HepG2 (cell line): ENCODE results near the gene ZNF511. TPM values are rescaled to one million over a fixed set of nuclear protein-coding genes. Genes with fewer than 3 reads are reported as not detected.

Source experiments
- BRF2 ChIP-seq: sonication (generic); formaldehyde crosslinking; IDR thresholded peaks from 2 replicates; pipeline ENCODE4 v1.8.1; 2022; ENCODE audit warnings: mild to moderate bottlenecking, missing genetic modification reagents
- CBX2 ChIP-seq, 2 experiments: fragments of 200-600 bp in 1 of 2; sonication (generic); formaldehyde crosslinking in 1 of 2; IDR thresholded peaks; 2 replicates each; pipeline versions ENCODE4 v1.7.0 to v1.8.1; 2018 to 2022; ENCODE audit warnings: low read depth in 2 of 2, low read length in 1 of 2, mild to moderate bottlenecking in 1 of 2, missing genetic modification reagents in 1 of 2
- CENPT ChIP-seq: sonication (generic); formaldehyde crosslinking; IDR thresholded peaks from 2 replicates; pipeline ENCODE4 v1.8.0; 2022; ENCODE audit warnings: low read depth, mild to moderate bottlenecking, moderate library complexity, missing genetic modification reagents
- DZIP1 ChIP-seq: sonication (generic); formaldehyde crosslinking; IDR thresholded peaks from 2 replicates; pipeline ENCODE4 v1.5.0; 2020; ENCODE audit warnings: mild to moderate bottlenecking, missing genetic modification reagents
- FOXK2 ChIP-seq: fragments of 450-650 bp; IDR thresholded peaks from 2 replicates; pipeline ENCODE4 v1.6.1; 2016
- KLF12 ChIP-seq: sonication (generic); formaldehyde crosslinking; IDR thresholded peaks from 2 replicates; pipeline ENCODE4 v1.4.0; 2020; ENCODE audit warnings: missing genetic modification reagents, borderline replicate concordance
- NFYB ChIP-seq: sonication (generic); formaldehyde crosslinking; IDR thresholded peaks from 2 replicates; pipeline ENCODE4 v1.4.0; 2020; ENCODE audit warnings: missing genetic modification reagents
- PRDM15 ChIP-seq: sonication (generic); formaldehyde crosslinking; IDR thresholded peaks from 2 replicates; pipeline ENCODE4 v1.4.0; 2020; ENCODE audit warnings: missing genetic modification reagents
- RARA ChIP-seq: IDR thresholded peaks from 2 replicates; pipeline ENCODE4 v1.6.1; 2016; ENCODE audit warnings: missing genetic modification reagents, missing compliant biosample characterization
- SMC3 ChIP-seq: IDR thresholded peaks from 2 replicates; pipeline ENCODE4 v1.6.1; 2011; ENCODE audit warnings: low read length, improper control_type of control experiment
- SNAPC2 ChIP-seq: sonication (generic); formaldehyde crosslinking; IDR thresholded peaks from 2 replicates; pipeline ENCODE4 v1.8.1; 2022; ENCODE audit warnings: mild to moderate bottlenecking, missing genetic modification reagents
- SNRNP70 ChIP-seq: fragments of 200-400 bp; formaldehyde crosslinking; IDR thresholded peaks from 2 replicates; pipeline ENCODE4 v1.6.1; 2017; ENCODE audit warnings: mild to moderate bottlenecking, low read depth, low read length, moderate library complexity
- STAT5B ChIP-seq: sonication (generic); formaldehyde crosslinking; IDR thresholded peaks from 2 replicates; pipeline ENCODE4 v1.4.0; 2020; ENCODE audit warnings: missing genetic modification reagents
- TP53 ChIP-seq: sonication (generic); formaldehyde crosslinking; conservative IDR thresholded peaks from 2 replicates; pipeline ENCODE4 v1.4.0; 2020; ENCODE audit warnings: missing genetic modification reagents
- ZNF20 ChIP-seq: sonication (generic); formaldehyde crosslinking; IDR thresholded peaks from 2 replicates; pipeline ENCODE4 v1.4.0; 2020; ENCODE audit warnings: mild to moderate bottlenecking, moderate library complexity, missing genetic modification reagents
- ZNF33A ChIP-seq: sonication (generic); formaldehyde crosslinking; IDR thresholded peaks from 2 replicates; pipeline ENCODE4 v1.5.1; 2020; ENCODE audit warnings: missing genetic modification reagents, mild to moderate bottlenecking, moderate library complexity, borderline replicate concordance
- ZNF720 ChIP-seq: sonication (generic); formaldehyde crosslinking; IDR thresholded peaks from 2 replicates; pipeline ENCODE4 v1.4.0; 2020; ENCODE audit warnings: missing genetic modification reagents
- polyA plus RNA-seq, 8 experiments: library from polyadenylated mRNA; depleted of rRNA in 3 of 8; stranded (reverse) in 7 of 8; unstranded in 1 of 8; fragments of >200 nt; fragmentation: Illumina TruSeq in 4 of 8; extraction: Trizol in 4 of 8; gene quantifications; 2 replicates each; pipeline versions ENCODE4 v1.2.1 to v1.2.3, GENCODE V29; 2011 to 2016; ENCODE audit warnings: low read depth in 4 of 8, missing spikeins in 1 of 8, mixed read lengths in 1 of 8; ENCODE audit not compliant: insufficient read depth in 1 of 8
- total RNA-seq, 5 experiments: library from RNA; depleted of rRNA; stranded (reverse); fragments of >200 nt; fragmentation: Illumina TruSeq; extraction: Trizol; gene quantifications; 2 replicates each; pipeline ENCODE4 v1.2.3, GENCODE V29; 2016; ENCODE audit warnings: low read depth in 1 of 5
- TF ChIP-seq, protein P1 (sequence below): sonication (generic); formaldehyde crosslinking; IDR thresholded peaks from 2 replicates; pipeline ENCODE4 v1.8.1; 2023; ENCODE audit warnings: mild to moderate bottlenecking, missing genetic modification reagents, borderline replicate concordance
- TF ChIP-seq, protein P2 (sequence below): sonication (generic); formaldehyde crosslinking; IDR thresholded peaks from 2 replicates; pipeline ENCODE4 v1.4.0; 2020; ENCODE audit warnings: mild to moderate bottlenecking, missing genetic modification reagents

The ZNF511 gene
- total and polyA plus RNA-seq, 2 of the 13 experiments (the other 11 are each of a cell fraction or from before 2014, with no cell fraction given): 35.6 to 66.4 TPM

DNA sequence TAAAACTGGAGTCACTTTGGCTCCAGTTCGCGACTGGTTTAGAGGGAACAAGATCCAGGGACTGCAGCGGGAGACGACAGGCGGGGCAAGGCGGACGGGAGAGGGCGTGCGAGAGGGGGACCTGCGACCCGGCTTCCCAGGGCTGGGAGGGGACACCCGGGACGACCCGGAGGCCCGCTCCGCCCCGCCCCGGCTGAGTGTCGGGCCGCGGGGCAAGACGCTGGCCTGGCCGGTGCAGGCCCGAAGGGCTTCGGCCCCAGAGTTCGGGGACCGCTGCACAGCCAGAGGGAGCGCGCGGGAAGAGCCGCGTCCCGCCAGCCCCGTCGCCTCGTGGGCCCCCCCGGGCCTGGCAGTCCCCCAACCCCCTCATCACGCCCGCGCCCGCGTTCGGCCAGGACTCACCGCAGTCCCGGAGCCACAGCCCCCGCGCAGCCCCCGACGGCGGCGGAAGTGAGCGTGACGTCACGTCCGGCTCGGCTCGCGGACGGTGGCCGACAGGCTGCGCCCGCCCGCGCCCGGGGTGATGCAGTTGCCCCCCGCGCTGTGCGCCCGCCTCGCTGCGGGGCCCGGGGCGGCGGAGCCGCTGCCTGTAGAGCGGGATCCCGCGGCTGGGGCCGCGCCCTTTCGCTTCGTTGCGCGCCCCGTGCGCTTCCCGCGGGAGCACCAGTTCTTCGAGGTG lies at the start of gene ZNF511, which contains the start of gene TUBGCP2 (continued):
- TF ChIP-seq ZNF720 (CRISPR knock-in tag) (no peak), SNAPC2 (CRISPR knock-in tag) (no peak), RARA (CRISPR knock-in tag) (0 out of 2 replicates have a peak, but pooled peaks have one; percentile 24), DZIP1 (CRISPR knock-in tag) (no peak), SNRNP70 (no peak), NFYB (CRISPR knock-in tag) (no peak), BRF2 (CRISPR knock-in tag) (no peak), TP53 (CRISPR knock-in tag) (no peak), ZNF20 (no peak), PRDM15 (CRISPR knock-in tag) (no peak), CBX2 (IDR thresholded peaks at IDR 0.05; ENCODE audit: low read depth, low read length) (no peak), CBX2 (CRISPR knock-in tag; IDR thresholded peaks at IDR 0.05; ENCODE audit: low read depth) (no peak), ZNF33A (no peak), SMC3 (no peak), FOXK2 (no peak), CENPT (no peak), KLF12 (CRISPR knock-in tag) (0 out of 2 replicates have a peak, but pooled peaks have one; percentile 20), STAT5B (CRISPR knock-in tag) (no peak)
- TF ChIP-seq, protein P1, sequence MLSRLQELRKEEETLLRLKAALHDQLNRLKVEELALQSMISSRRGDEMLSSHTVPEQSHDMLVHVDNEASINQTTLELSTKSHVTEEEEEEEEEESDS (CRISPR knock-in tag): no peak
- TF ChIP-seq, protein P2, sequence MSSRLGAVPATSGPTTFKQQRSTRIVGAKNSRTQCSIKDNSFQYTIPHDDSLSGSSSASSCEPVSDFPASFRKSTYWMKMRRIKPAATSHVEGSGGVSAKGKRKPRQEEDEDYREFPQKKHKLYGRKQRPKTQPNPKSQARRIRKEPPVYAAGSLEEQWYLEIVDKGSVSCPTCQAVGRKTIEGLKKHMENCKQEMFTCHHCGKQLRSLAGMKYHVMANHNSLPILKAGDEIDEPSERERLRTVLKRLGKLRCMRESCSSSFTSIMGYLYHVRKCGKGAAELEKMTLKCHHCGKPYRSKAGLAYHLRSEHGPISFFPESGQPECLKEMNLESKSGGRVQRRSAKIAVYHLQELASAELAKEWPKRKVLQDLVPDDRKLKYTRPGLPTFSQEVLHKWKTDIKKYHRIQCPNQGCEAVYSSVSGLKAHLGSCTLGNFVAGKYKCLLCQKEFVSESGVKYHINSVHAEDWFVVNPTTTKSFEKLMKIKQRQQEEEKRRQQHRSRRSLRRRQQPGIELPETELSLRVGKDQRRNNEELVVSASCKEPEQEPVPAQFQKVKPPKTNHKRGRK (CRISPR knock-in tag): no peak
